ENCODE data around the gene ERI3.

- TF ChIP-seq CTCF (IDR thresholded peaks at IDR 0.05) (no peak), POLR2AphosphoS5 (IDR thresholded peaks at IDR 0.05) (no peak)
These were observed 26.2 kb downstream of the ERI3 start for GRCh38 chr1:44328671-44329416.
